DND-41 (cell line): ENCODE data around the gene GPC5.

ENCODE experiments used
- EZH2 ChIP-seq: IDR thresholded peaks from 3 replicates; pipeline ENCODE4 v1.6.1; 2012; ENCODE audit warnings: borderline replicate concordance, low read depth, mild to moderate bottlenecking, moderate library complexity, low read length, inconsistent platforms; ENCODE audit not compliant: severe bottlenecking
- TF ChIP-seq, protein P1 (sequence below): IDR thresholded peaks from 2 replicates; pipeline ENCODE4 v1.5.1; 2012; ENCODE audit warnings: borderline replicate concordance, low read length, moderate library complexity, mild to moderate bottlenecking; ENCODE audit not compliant: poor library complexity, severe bottlenecking; ENCODE audit errors: extremely low read depth

- no peak for TF ChIP-seq EZH2
- TF ChIP-seq, protein P1, sequence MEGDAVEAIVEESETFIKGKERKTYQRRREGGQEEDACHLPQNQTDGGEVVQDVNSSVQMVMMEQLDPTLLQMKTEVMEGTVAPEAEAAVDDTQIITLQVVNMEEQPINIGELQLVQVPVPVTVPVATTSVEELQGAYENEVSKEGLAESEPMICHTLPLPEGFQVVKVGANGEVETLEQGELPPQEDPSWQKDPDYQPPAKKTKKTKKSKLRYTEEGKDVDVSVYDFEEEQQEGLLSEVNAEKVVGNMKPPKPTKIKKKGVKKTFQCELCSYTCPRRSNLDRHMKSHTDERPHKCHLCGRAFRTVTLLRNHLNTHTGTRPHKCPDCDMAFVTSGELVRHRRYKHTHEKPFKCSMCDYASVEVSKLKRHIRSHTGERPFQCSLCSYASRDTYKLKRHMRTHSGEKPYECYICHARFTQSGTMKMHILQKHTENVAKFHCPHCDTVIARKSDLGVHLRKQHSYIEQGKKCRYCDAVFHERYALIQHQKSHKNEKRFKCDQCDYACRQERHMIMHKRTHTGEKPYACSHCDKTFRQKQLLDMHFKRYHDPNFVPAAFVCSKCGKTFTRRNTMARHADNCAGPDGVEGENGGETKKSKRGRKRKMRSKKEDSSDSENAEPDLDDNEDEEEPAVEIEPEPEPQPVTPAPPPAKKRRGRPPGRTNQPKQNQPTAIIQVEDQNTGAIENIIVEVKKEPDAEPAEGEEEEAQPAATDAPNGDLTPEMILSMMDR, result no peak
These were observed 93.6 kb downstream of the GPC5 start for GRCh38 chr13:91491980-91492379.
